ENCODE results near the gene HDDC2. TPM values are rescaled to one million over a fixed set of nuclear protein-coding genes. Genes with fewer than 3 reads are reported as not detected.
A peak's percentile ranks its signal among the peaks of the same experiment; 100 is the strongest.

The HDDC2 gene
- total RNA-seq, 2 donors from 2014 or later, result 76.4 to 108 TPM

DNA sequence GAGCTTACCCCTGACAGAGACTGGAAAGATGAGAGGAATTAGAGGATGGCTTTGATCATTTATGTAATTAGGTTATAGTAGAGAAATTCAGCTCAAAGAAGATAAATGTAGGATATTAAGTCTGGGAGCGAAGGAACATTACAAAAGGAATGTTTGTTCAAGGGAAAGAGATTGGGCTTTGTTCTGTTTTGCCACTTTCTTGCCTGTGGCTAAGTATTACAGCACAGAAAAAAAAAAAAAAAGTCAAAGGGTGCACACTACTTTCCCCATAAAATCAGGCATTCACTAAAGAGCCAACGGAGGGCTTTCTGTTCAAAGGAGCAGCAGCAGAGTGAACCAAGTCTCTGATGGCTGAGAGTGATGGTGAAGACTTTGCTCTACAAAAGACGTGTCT, 5.0 kb upstream of the HDDC2 start:
- H3K27me3 Mint-ChIP-seq (ENCODE audit: insufficient read depth), result peaks cover 44% of the 10 kb centered on the region
- 88 to 89% methylated on average over 2 to 3 of the region's 3 CpGs for WGBS, 2 experiments (ENCODE audit: insufficient coverage in 1 of 2, insufficient read length in 1 of 2)
- H3K36me3 Mint-ChIP-seq (ENCODE audit: low read depth), result no peaks in the 10 kb centered on the region
- Histone ChIP-seq H3K27me3 (ENCODE audit: control insufficient read depth, insufficient read depth, low read length, poor library complexity, severe bottlenecking) (peaks cover 44% of the 10 kb centered on the region), H3K9me3 (ENCODE audit: control insufficient read depth, low read length) (peaks cover 15% of the 10 kb centered on the region), H3K9ac (ENCODE audit: extremely low read depth, low read length, poor library complexity, severe bottlenecking) (no peak overlapping the region), H3K36me3 (ENCODE audit: control insufficient read depth, insufficient read depth, low read length) (no peaks in the 10 kb centered on the region), H3K4me1 (ENCODE audit: control insufficient read depth, insufficient read depth, low read length) (no peaks in the 10 kb centered on the region), H3K27ac (ENCODE audit: low read depth, low read length) (no peak overlapping the region), H3K4me3 (ENCODE audit: low read length) (no peak overlapping the region)
- DNase-seq, result no peak
- peaks cover 7% of the 10 kb centered on the region for H3K9me3 Mint-ChIP-seq
- peaks cover 2% of the 10 kb centered on the region for H3K4me1 Mint-ChIP-seq
- no peak overlapping the region for H3K4me3 Mint-ChIP-seq
- TF ChIP-seq, protein P1, sequence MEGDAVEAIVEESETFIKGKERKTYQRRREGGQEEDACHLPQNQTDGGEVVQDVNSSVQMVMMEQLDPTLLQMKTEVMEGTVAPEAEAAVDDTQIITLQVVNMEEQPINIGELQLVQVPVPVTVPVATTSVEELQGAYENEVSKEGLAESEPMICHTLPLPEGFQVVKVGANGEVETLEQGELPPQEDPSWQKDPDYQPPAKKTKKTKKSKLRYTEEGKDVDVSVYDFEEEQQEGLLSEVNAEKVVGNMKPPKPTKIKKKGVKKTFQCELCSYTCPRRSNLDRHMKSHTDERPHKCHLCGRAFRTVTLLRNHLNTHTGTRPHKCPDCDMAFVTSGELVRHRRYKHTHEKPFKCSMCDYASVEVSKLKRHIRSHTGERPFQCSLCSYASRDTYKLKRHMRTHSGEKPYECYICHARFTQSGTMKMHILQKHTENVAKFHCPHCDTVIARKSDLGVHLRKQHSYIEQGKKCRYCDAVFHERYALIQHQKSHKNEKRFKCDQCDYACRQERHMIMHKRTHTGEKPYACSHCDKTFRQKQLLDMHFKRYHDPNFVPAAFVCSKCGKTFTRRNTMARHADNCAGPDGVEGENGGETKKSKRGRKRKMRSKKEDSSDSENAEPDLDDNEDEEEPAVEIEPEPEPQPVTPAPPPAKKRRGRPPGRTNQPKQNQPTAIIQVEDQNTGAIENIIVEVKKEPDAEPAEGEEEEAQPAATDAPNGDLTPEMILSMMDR (conservative IDR thresholded peaks at IDR 0.05), result no peak
- no peak overlapping the region for H3K27ac Mint-ChIP-seq

DNA sequence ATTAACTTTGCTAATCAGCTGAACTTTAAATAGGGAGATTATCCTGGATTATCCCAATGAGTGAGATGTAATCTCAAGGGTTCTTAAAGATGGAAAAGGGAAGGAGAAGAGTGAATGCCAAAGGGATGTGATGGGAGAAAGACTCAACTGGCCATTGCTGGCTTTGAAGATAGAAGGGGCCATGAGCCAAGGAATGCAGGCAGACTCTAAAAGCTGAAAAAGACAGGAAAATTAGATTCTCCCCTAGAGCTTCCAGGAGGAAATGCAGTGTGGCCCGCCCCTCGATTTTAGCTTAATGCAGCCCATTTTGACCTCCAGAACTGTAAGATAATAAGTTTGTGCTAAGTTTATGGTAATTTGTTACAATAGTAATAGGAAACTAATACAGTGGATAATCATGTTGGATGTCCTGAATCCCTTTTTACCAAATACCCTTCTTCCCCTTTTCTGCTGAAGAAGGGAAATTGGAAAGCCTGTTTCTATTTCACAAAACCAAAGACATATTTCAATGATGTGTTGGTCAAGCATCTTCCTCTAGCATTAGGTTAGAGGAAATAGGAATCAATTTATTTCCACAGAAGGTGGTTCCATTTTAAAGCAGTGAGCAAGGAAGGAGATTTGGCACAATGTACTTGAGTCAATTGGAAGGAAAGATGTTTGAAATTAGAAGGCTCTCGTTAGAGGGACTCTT, 3.3 kb upstream of the HDDC2 start:
- DNase-seq, result no peak
- Mint-ChIP-seq H3K9me3 (peaks cover 7% of the 10 kb centered on the region), H3K4me3 (no peak overlapping the region), H3K27ac (no peak overlapping the region), H3K4me1 (peaks cover 7% of the 10 kb centered on the region), H3K27me3 (ENCODE audit: insufficient read depth) (peaks cover 44% of the 10 kb centered on the region), H3K36me3 (ENCODE audit: low read depth) (peaks cover 2% of the 10 kb centered on the region)
- no peaks in the 10 kb centered on the region for H3K4me1 ChIP-seq (ENCODE audit: control insufficient read depth, insufficient read depth, low read length)
- H3K27ac ChIP-seq (ENCODE audit: low read depth, low read length), result no peak overlapping the region
- 89 to 100% methylated on average over 3 of the region's 3 CpGs for WGBS, 2 experiments (ENCODE audit: insufficient coverage in 1 of 2, insufficient read length in 1 of 2)
- peaks cover 44% of the 10 kb centered on the region for H3K27me3 ChIP-seq (ENCODE audit: control insufficient read depth, insufficient read depth, low read length, poor library complexity, severe bottlenecking)
- no peak overlapping the region for H3K4me3 ChIP-seq (ENCODE audit: low read length)
- peaks cover under 1% of the 10 kb centered on the region for H3K36me3 ChIP-seq (ENCODE audit: control insufficient read depth, insufficient read depth, low read length)
- peaks cover 15% of the 10 kb centered on the region for H3K9me3 ChIP-seq (ENCODE audit: control insufficient read depth, low read length)
- TF ChIP-seq, protein P1 (conservative IDR thresholded peaks at IDR 0.05), result peak; percentile 25
- no peak overlapping the region for H3K9ac ChIP-seq (ENCODE audit: extremely low read depth, low read length, poor library complexity, severe bottlenecking)

DNA sequence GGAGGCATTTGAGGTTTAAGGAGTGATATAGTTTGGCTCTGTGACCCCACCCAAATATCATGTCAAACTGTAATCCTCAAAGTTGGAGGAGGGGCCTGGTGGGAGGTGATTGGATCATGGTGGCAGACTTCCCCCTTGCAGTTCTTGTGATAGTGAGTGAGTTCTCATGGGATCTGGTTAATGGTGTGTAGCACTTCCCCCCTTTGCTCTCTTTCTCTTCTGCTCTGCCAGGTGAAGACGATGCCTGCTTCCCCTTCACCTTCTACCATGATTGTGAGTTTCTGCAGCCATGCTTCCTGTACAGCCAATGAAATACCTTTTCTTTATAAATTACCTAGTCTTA, 1.7 kb upstream of the HDDC2 start:
- no peaks in the 10 kb centered on the region for H3K4me1 ChIP-seq (ENCODE audit: control insufficient read depth, insufficient read depth, low read length)
- no peak overlapping the region for H3K4me3 ChIP-seq (ENCODE audit: low read length)
- peaks cover 15% of the 10 kb centered on the region for H3K9me3 ChIP-seq (ENCODE audit: control insufficient read depth, low read length)
- H3K9ac ChIP-seq (ENCODE audit: extremely low read depth, low read length, poor library complexity, severe bottlenecking), result no peak overlapping the region
- Mint-ChIP-seq H3K36me3 (ENCODE audit: low read depth) (peaks cover 18% of the 10 kb centered on the region), H3K27me3 (ENCODE audit: insufficient read depth) (peaks cover 37% of the 10 kb centered on the region), H3K9me3 (peaks cover 7% of the 10 kb centered on the region), H3K4me3 (no peak overlapping the region), H3K4me1 (peaks cover 14% of the 10 kb centered on the region), H3K27ac (no peak overlapping the region)
- TF ChIP-seq, protein P1 (conservative IDR thresholded peaks at IDR 0.05), result no peak
- H3K36me3 ChIP-seq (ENCODE audit: control insufficient read depth, insufficient read depth, low read length), result peaks cover 14% of the 10 kb centered on the region
- H3K27ac ChIP-seq (ENCODE audit: low read depth, low read length), result no peak overlapping the region
- no peak for DNase-seq
- H3K27me3 ChIP-seq (ENCODE audit: control insufficient read depth, insufficient read depth, low read length, poor library complexity, severe bottlenecking), result peaks cover 39% of the 10 kb centered on the region
- WGBS, 2 experiments (ENCODE audit: insufficient coverage in 1 of 2, insufficient read length in 1 of 2), result 100% methylated on average over 1 of the region's 1 CpG
